ENCODE data around the gene LUZP2. TPM values are rescaled to one million over a fixed set of nuclear protein-coding genes. Genes with fewer than 3 reads are reported as not detected.

LUZP2 gene
- total and polyA plus RNA-seq, 9 of the 15 experiments (the other 6 are each of a cell fraction or from before 2014, with no cell fraction given): not detected

GRCh38 chr11:24587635-24588034 is 90.8 kb downstream of the LUZP2 start:
- Histone ChIP-seq H3K4me2 (ENCODE audit: insufficient read depth, low read length) (no peak overlapping the region), H3K4me1 (replicated peaks in 1 of 2; ENCODE audit: control insufficient read depth in 2 of 2, insufficient read depth in 2 of 2, low read length in 2 of 2) (no peaks in the 10 kb centered on the region), H2AFZ (ENCODE audit: low read depth, low read length) (no peak overlapping the region), H3K27ac (ENCODE audit: extremely low read depth, low read depth, low read length) (no peak overlapping the region), H3K36me3 (ENCODE audit: control insufficient read depth, insufficient read depth, low read length) (no peaks in the 10 kb centered on the region), H3K79me2 (ENCODE audit: control insufficient read depth, insufficient read depth, low read length) (no peaks in the 10 kb centered on the region), H4K20me1 (replicated peaks; ENCODE audit: control insufficient read depth, insufficient read depth, low read length) (no peaks in the 10 kb centered on the region), H3K4me3 (no peak overlapping the region), H3K9me3 (replicated peaks; ENCODE audit: control insufficient read depth, insufficient read depth, low read depth, low read length) (0 out of 2 replicates have a peak, but pooled peaks cover 2% of the 10 kb centered on the region), H3K9me1 (ENCODE audit: control insufficient read depth, insufficient read depth, low read length) (no peaks in the 10 kb centered on the region), H3K27me3 (ENCODE audit: control insufficient read depth in 2 of 2, insufficient read depth in 2 of 2, low read length in 2 of 2) (no peaks in the 10 kb centered on the region), H3K9ac (ENCODE audit: insufficient read depth in 1 of 2, low read depth in 2 of 2, low read length in 2 of 2) (no peak overlapping the region)
- intact Hi-C loops (cut with micrococcal nuclease) (no loop called here), in situ Hi-C loops (cut with MboI) (no loop called here)
- DNase-seq (ENCODE audit: extremely low read depth in 1 of 4, low spot score in 3 of 4) (no peak), ATAC-seq (no peak), FAIRE-seq (no peak)
- ChIA-PET CTCF (ENCODE audit: low intra/inter-chr PET ratio) (no interaction called here), POLR2A (no interaction called here)
- no TSS peak for BruUV-seq (replicated peaks)
- TF ChIP-seq ELF1 (tag; IDR thresholded peaks at IDR 0.05): no peak
- no peak for TF ChIP-seq ZNF589 (CRISPR knock-in tag; IDR thresholded peaks at IDR 0.05; ENCODE audit: low read depth)
- no peak for TF ChIP-seq ETV5 (CRISPR knock-in tag; IDR thresholded peaks at IDR 0.05; ENCODE audit: low read depth)
- no peak for TF ChIP-seq SLC30A9 (CRISPR knock-in tag; IDR thresholded peaks at IDR 0.05)
- TF ChIP-seq ZFP36 (IDR thresholded peaks at IDR 0.05; ENCODE audit: low read depth, low read length, partially characterized antibody): no peak
- no peak for TF ChIP-seq ZNF395 (CRISPR knock-in tag; IDR thresholded peaks at IDR 0.05)
- TF ChIP-seq, protein P1, sequence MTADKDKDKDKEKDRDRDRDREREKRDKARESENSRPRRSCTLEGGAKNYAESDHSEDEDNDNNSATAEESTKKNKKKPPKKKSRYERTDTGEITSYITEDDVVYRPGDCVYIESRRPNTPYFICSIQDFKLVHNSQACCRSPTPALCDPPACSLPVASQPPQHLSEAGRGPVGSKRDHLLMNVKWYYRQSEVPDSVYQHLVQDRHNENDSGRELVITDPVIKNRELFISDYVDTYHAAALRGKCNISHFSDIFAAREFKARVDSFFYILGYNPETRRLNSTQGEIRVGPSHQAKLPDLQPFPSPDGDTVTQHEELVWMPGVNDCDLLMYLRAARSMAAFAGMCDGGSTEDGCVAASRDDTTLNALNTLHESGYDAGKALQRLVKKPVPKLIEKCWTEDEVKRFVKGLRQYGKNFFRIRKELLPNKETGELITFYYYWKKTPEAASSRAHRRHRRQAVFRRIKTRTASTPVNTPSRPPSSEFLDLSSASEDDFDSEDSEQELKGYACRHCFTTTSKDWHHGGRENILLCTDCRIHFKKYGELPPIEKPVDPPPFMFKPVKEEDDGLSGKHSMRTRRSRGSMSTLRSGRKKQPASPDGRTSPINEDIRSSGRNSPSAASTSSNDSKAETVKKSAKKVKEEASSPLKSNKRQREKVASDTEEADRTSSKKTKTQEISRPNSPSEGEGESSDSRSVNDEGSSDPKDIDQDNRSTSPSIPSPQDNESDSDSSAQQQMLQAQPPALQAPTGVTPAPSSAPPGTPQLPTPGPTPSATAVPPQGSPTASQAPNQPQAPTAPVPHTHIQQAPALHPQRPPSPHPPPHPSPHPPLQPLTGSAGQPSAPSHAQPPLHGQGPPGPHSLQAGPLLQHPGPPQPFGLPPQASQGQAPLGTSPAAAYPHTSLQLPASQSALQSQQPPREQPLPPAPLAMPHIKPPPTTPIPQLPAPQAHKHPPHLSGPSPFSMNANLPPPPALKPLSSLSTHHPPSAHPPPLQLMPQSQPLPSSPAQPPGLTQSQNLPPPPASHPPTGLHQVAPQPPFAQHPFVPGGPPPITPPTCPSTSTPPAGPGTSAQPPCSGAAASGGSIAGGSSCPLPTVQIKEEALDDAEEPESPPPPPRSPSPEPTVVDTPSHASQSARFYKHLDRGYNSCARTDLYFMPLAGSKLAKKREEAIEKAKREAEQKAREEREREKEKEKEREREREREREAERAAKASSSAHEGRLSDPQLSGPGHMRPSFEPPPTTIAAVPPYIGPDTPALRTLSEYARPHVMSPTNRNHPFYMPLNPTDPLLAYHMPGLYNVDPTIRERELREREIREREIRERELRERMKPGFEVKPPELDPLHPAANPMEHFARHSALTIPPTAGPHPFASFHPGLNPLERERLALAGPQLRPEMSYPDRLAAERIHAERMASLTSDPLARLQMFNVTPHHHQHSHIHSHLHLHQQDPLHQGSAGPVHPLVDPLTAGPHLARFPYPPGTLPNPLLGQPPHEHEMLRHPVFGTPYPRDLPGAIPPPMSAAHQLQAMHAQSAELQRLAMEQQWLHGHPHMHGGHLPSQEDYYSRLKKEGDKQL (CRISPR knock-in tag; IDR thresholded peaks at IDR 0.05; ENCODE audit: borderline replicate concordance): no peak
- no peak for TF ChIP-seq DMBX1 (CRISPR knock-in tag; IDR thresholded peaks at IDR 0.05; ENCODE audit: borderline replicate concordance)
- no peak for TF ChIP-seq LEF1 (IDR thresholded peaks at IDR 0.05)
- no peak for TF ChIP-seq ZNF639 (CRISPR knock-in tag; conservative IDR thresholded peaks at IDR 0.05 in 1 of 2, IDR thresholded peaks at IDR 0.05 in 1 of 2)
- TF ChIP-seq MITF (IDR thresholded peaks at IDR 0.05): no peak
- no peak for TF ChIP-seq XRCC3 (IDR thresholded peaks at IDR 0.05)
- no peak for TF ChIP-seq NONO (IDR thresholded peaks at IDR 0.05; ENCODE audit: low read depth in 2 of 2, low read length in 1 of 2)
